IMR-90 (cell line): ENCODE results near the gene ZC3HAV1L. TPM values are rescaled to one million over a fixed set of nuclear protein-coding genes. Genes with fewer than 3 reads are reported as not detected.

Experiments used
- ATAC-seq: fragments of 200-7000 bp; cut with Tn5 transposase; 2 replicates; pipeline ENCODE4 v1.9.1; 2020; ENCODE audit warnings: low read depth, mild to moderate bottlenecking, moderate library complexity
- BruUV-seq: library from RNA; stranded (reverse); fragments of 400-500 nt; replicated peaks from 2 replicates; lab custom pipeline; 2021; lab: Mats Ljungman, UMichigan
- CTCF ChIA-PET: fragments of 300-600 bp; formaldehyde crosslinking; extraction: SDS; loops from one replicate; lab custom pipeline; 2021; ENCODE audit warnings: antibody characterized with exemption; lab: Yijun Ruan, JAX
- POLR2A ChIA-PET: fragments of 300-600 bp; sonication (Branson Sonifier 250); formaldehyde crosslinking; loops from one replicate; lab custom pipeline; 2022; ENCODE audit warnings: antibody characterized with exemption; ENCODE audit not compliant: unreplicated experiment; lab: Charles Lee
- DNase-seq: peaks from one replicate; pipeline ENCODE4 v3.0.0; 2013
- H2AFZ ChIP-seq: replicated peaks from 2 replicates; pipeline ENCODE3; 2013; ENCODE audit warnings: low read length, mild to moderate bottlenecking; ENCODE audit not compliant: poor library complexity
- H2AK5ac ChIP-seq: 2 replicates; pipeline ENCODE4 v1.6.1; 2013; ENCODE audit warnings: low read depth, low read length, inconsistent platforms
- H2AK9ac ChIP-seq: replicated peaks from 2 replicates; pipeline ENCODE3; 2013; ENCODE audit warnings: mild to moderate bottlenecking, low read depth, low read length, moderate library complexity; ENCODE audit not compliant: poor library complexity
- H2BK120ac ChIP-seq: 2 replicates; pipeline ENCODE4 v1.6.1; 2013; ENCODE audit warnings: low read depth, low read length, inconsistent platforms
- H2BK15ac ChIP-seq: 3 replicates; pipeline ENCODE4 v1.6.1; 2013; ENCODE audit warnings: low read depth, low read length, inconsistent platforms
- H2BK20ac ChIP-seq: 2 replicates; pipeline ENCODE4 v1.6.1; 2013; ENCODE audit warnings: low read depth, mild to moderate bottlenecking, inconsistent platforms, low read length, moderate library complexity
- H2BK5ac ChIP-seq: 2 replicates; pipeline ENCODE4 v1.6.1; 2013; ENCODE audit warnings: mild to moderate bottlenecking, low read depth, low read length, inconsistent platforms; ENCODE audit not compliant: poor library complexity, severe bottlenecking
- H3K14ac ChIP-seq: replicated peaks from 2 replicates; pipeline ENCODE4 v1.6.1; 2013; ENCODE audit warnings: low read depth, low read length, inconsistent platforms
- H3K18ac ChIP-seq: 2 replicates; pipeline ENCODE4 v1.6.1; 2013; ENCODE audit warnings: low read depth, low read length, control low read depth
- H3K23ac ChIP-seq: 2 replicates; pipeline ENCODE4 v1.6.1; 2013; ENCODE audit warnings: low read depth, low read length, inconsistent platforms
- H3K27ac ChIP-seq: 2 replicates; pipeline ENCODE4 v1.5.1; 2013; ENCODE audit warnings: mild to moderate bottlenecking, control low read depth, low read length; ENCODE audit not compliant: insufficient read depth
- H3K27me3 ChIP-seq: 2 replicates; pipeline ENCODE4 v1.6.1; 2013; ENCODE audit warnings: low read length; ENCODE audit not compliant: control insufficient read depth, insufficient read depth
- H3K36me3 ChIP-seq: 2 replicates; pipeline ENCODE4 v1.6.1; 2013; ENCODE audit warnings: low read length, mixed read lengths; ENCODE audit not compliant: control insufficient read depth, insufficient read depth
- H3K4ac ChIP-seq: 2 replicates; pipeline ENCODE4 v1.6.1; 2013; ENCODE audit warnings: low read depth, low read length, inconsistent platforms
- H3K4me1 ChIP-seq: 2 replicates; pipeline ENCODE4 v1.6.1; 2013; ENCODE audit warnings: low read length, mixed read lengths; ENCODE audit not compliant: control insufficient read depth, insufficient read depth
- H3K4me2 ChIP-seq: 2 replicates; pipeline ENCODE4 v1.6.1; 2013; ENCODE audit warnings: low read depth, mild to moderate bottlenecking, control low read depth, low read length, moderate library complexity
- H3K4me3 ChIP-seq: 2 replicates; pipeline ENCODE4 v1.5.1; 2013; ENCODE audit warnings: low read depth, mild to moderate bottlenecking, control low read depth, low read length, moderate library complexity; ENCODE audit not compliant: insufficient read depth
- H3K56ac ChIP-seq: 2 replicates; pipeline ENCODE4 v1.6.1; 2013; ENCODE audit warnings: low read length, inconsistent platforms; ENCODE audit not compliant: insufficient read depth; ENCODE audit errors: extremely low read depth
- H3K79me1 ChIP-seq, 2 experiments: 2 replicates each; pipeline ENCODE4 v1.6.1; 2013; ENCODE audit warnings: low read length in 2 of 2, inconsistent platforms in 1 of 2, low read depth in 1 of 2
- H3K9ac ChIP-seq: 2 replicates; pipeline ENCODE4 v1.6.1; 2013; ENCODE audit warnings: low read depth, low read length, control low read depth
- H3K9me1 ChIP-seq: 2 replicates; pipeline ENCODE4 v1.6.1; 2013; ENCODE audit warnings: low read length, inconsistent platforms; ENCODE audit not compliant: insufficient read depth
- H3K9me3 ChIP-seq: 2 replicates; pipeline ENCODE4 v1.6.1; 2013; ENCODE audit warnings: low read length; ENCODE audit not compliant: control insufficient read depth, insufficient read depth
- H4K20me1 ChIP-seq: 2 replicates; pipeline ENCODE4 v1.6.1; 2013; ENCODE audit warnings: low read length, inconsistent platforms; ENCODE audit not compliant: insufficient read depth
- H4K5ac ChIP-seq: 2 replicates; pipeline ENCODE4 v1.6.1; 2013; ENCODE audit warnings: mild to moderate bottlenecking, low read depth, low read length, control low read depth
- H4K8ac ChIP-seq, 2 experiments: 2 replicates each; pipeline ENCODE4 v1.6.1; 2013; ENCODE audit warnings: low read depth in 2 of 2, low read length in 2 of 2, control low read depth in 1 of 2, inconsistent platforms in 1 of 2
- H4K91ac ChIP-seq: 2 replicates; pipeline ENCODE4 v1.6.1; 2013; ENCODE audit warnings: low read depth, low read length, inconsistent platforms; ENCODE audit not compliant: insufficient read depth
- BHLHE40 ChIP-seq: fragments of 150-350 bp; IDR thresholded peaks from 2 replicates; pipeline ENCODE4 v1.6.1; 2016; ENCODE audit warnings: mild to moderate bottlenecking, low read depth, low read length
- CEBPB ChIP-seq: IDR thresholded peaks from 2 replicates; pipeline ENCODE4 v1.6.1; 2012; ENCODE audit warnings: low read depth, low read length, improper control_type of control experiment
- WGBS, 2 experiments: methylation state at CpG; one replicate each; pipeline versions ENCODE4 v1.1.5 to v1.1.7; 2013; ENCODE audit warnings: missing lambda C conversion rate in 2 of 2; ENCODE audit not compliant: insufficient read length in 1 of 2; ENCODE audit errors: extremely low coverage in 2 of 2; 5-methylcytosine and 5-hydroxymethylcytosine counted together
- dilution Hi-C: fragments of 300-500 bp; cut with HindIII; formaldehyde crosslinking; loops from one replicate; pipeline ENCODE4 v1.14.3; 2018; ENCODE audit warnings: low sequenced_read_pairs; ENCODE audit not compliant: unreplicated experiment
- in situ Hi-C: fragments of 300-500 bp; cut with MboI; formaldehyde crosslinking; loops from 3 replicates; pipeline ENCODE4 v1.14.3; 2019; ENCODE audit warnings: low sequenced_read_pairs, inconsistent platforms, mixed read lengths
- intact Hi-C: fragments of 100-400 bp; cut with micrococcal nuclease; formaldehyde crosslinking; loops from 2 replicates; pipeline ENCODE4 v1.10.0; 2022
- polyA plus RNA-seq, 3 experiments: library from polyadenylated mRNA; depleted of rRNA; stranded (reverse); fragments of >200 nt; gene quantifications; 2 replicates each; pipeline ENCODE4 v1.2.3, GENCODE V29; 2012; ENCODE audit warnings: low replicate concordance in 1 of 3
- total RNA-seq: library from RNA; depleted of rRNA; stranded (reverse); fragments of >200 nt; gene quantifications from 2 replicates; pipeline ENCODE4 v1.2.3, GENCODE V29; 2012

ZC3HAV1L gene
- total and polyA plus RNA-seq, 2 of the 4 experiments (the other 2 are of a cell fraction), result 4.5 to 9.4 TPM

- Histone ChIP-seq H4K91ac (no peak overlapping the region), H2AK9ac (peak overlapping the region; percentile 61), H4K8ac (peak overlapping the region in 1 of 2 experiments; percentile 16; a peak in 1 of 4 replicates), H3K27me3 (no peaks in the 10 kb centered on the region), H4K20me1 (no peaks in the 10 kb centered on the region), H3K4me2 (peak overlapping the region; percentile 27; the same call in 1 of the 2 replicates), H4K5ac (no peak overlapping the region), H3K4me1 (peaks cover 3% of the 10 kb centered on the region; the same call in 1 of the 2 replicates), H3K4ac (peak overlapping the region; percentile 50; the same call in 1 of the 2 replicates), H3K18ac (no peak overlapping the region), H3K9ac (no peak overlapping the region), H2BK20ac (peak overlapping the region; percentile 73; the same call in 1 of the 2 replicates), H3K9me1 (no peaks in the 10 kb centered on the region), H2BK120ac (peak overlapping the region; percentile 51; the same call in 1 of the 2 replicates), H3K36me3 (no peaks in the 10 kb centered on the region), H3K9me3 (peaks cover 2% of the 10 kb centered on the region; the same call in 1 of the 2 replicates), H2BK15ac (no peak overlapping the region), H2AK5ac (no peak overlapping the region), H3K4me3 (no peak overlapping the region), H3K14ac (no peak overlapping the region; the same call in 1 of the 2 replicates), H2AFZ (peak overlapping the region; percentile 2), H3K79me1 (no peaks in the 10 kb centered on the region), H2BK5ac (peak overlapping the region; percentile 66), H3K23ac (no peak overlapping the region), H3K56ac (no peak overlapping the region), H3K27ac (no peak overlapping the region)
- WGBS, 2 experiments, result 80% methylated on average over 1 of the region's 8 CpGs; no CpG with 5 or more reads in 1 of the 2 experiments
- TF ChIP-seq BHLHE40, result no peak
- TF ChIP-seq CEBPB, result peak; percentile 64
- intact Hi-C loops, result no loop called here
- peak; percentile 77 for DNase-seq
- POLR2A ChIA-PET, result no interaction called here
- dilution Hi-C loops, result no loop called here
- in situ Hi-C loops, result no loop called here
- BruUV-seq, result no TSS peak
- CTCF ChIA-PET, result interaction anchor here (0.6 to 0.8 kb wide), 2 partner anchors 10 to 323 kb away, joined by 3 to 4 read pairs; no protein-coding TSS in a partner anchor
- peak; percentile 72 for ATAC-seq
These were observed 43.8 kb downstream of the ZC3HAV1L start for GRCh38 chr7:138992052-138992531.
